Stimulated activated CD4-positive, alpha-beta T cell treated with anti-CD3 and anti-CD28 coated beads, Interleukin-2, amount 100 ng/mL, for 4 hours (primary cell): Measurements from ENCODE around the gene ELL.

ENCODE experiments used
- DNase-seq: peaks from one replicate; pipeline ENCODE4 v3.0.0-alpha.2; 2020; ENCODE audit warnings: low read depth

Gene ELL

GRCh38 chr19:18433735-18434398, 88.0 kb downstream of the ELL start:
- no peak for DNase-seq

GRCh38 chr19:18433015-18433691, 88.7 kb downstream of the ELL start:
- DNase-seq, result peak; percentile 66

GRCh38 chr19:18432275-18433014, 89.4 kb downstream of the ELL start:
- no peak for DNase-seq

- no peak for DNase-seq
These were observed 90.3 kb downstream of the ELL start for GRCh38 chr19:18431351-18432197.

- DNase-seq, result no peak
These were observed 91.3 kb downstream of the ELL start for GRCh38 chr19:18430417-18431144.

- no peak for DNase-seq
These were observed 92.0 kb downstream of the ELL start for GRCh38 chr19:18429717-18430416.

- peak; percentile 58 for DNase-seq
These were observed 92.8 kb downstream of the ELL start for GRCh38 chr19:18428787-18429674.

- DNase-seq, result no peak
These were observed 93.6 kb downstream of the ELL start for GRCh38 chr19:18428173-18428786.

- DNase-seq, result no peak
These were observed 94.1 kb downstream of the ELL start for GRCh38 chr19:18427743-18428113.

GRCh38 chr19:18427080-18427742, 94.7 kb downstream of the ELL start:
- DNase-seq, result no peak

GRCh38 chr19:18426416-18426767, 95.5 kb downstream of the ELL start:
- no peak for DNase-seq

GRCh38 chr19:18425515-18426415, 96.1 kb downstream of the ELL start:
- DNase-seq, result no peak

GRCh38 chr19:18424890-18425514, 96.9 kb downstream of the ELL start:
- no peak for DNase-seq

- no peak for DNase-seq
These were observed 97.6 kb downstream of the ELL start for GRCh38 chr19:18424122-18424889.

- no peak for DNase-seq
These were observed 98.4 kb downstream of the ELL start for GRCh38 chr19:18423258-18424020.
